H9 (cell line): Measurements from ENCODE around the gene GRID2. TPM values are rescaled to one million over a fixed set of nuclear protein-coding genes. Genes with fewer than 3 reads are reported as not detected.

ENCODE experiments used
- DNase-seq: peaks from one replicate; pipeline ENCODE4 v3.0.0-alpha.2; 2017
- H2AFZ ChIP-seq: one replicate; pipeline ENCODE4 v1.6.1; 2013; ENCODE audit warnings: mild to moderate bottlenecking, low read length, control low read depth, moderate library complexity
- H2AK5ac ChIP-seq: 2 replicates; pipeline ENCODE4 v1.6.1; 2013; ENCODE audit warnings: low read length, control low read depth, mixed read lengths; ENCODE audit not compliant: insufficient read length
- H2BK120ac ChIP-seq: one replicate; pipeline ENCODE4 v1.6.1; 2013; ENCODE audit warnings: low read depth, mild to moderate bottlenecking, low read length, control low read depth, inconsistent platforms; ENCODE audit not compliant: poor library complexity, severe bottlenecking
- H2BK12ac ChIP-seq: 2 replicates; pipeline ENCODE4 v1.6.1; 2013; ENCODE audit warnings: low read length, control low read depth, mixed read lengths, low read depth; ENCODE audit not compliant: insufficient read length
- H2BK15ac ChIP-seq: 2 replicates; pipeline ENCODE4 v1.6.1; 2013; ENCODE audit warnings: low read depth, low read length, control low read depth
- H2BK20ac ChIP-seq: one replicate; pipeline ENCODE4 v1.6.1; 2013; ENCODE audit warnings: low read depth, mild to moderate bottlenecking, low read length, control low read depth, inconsistent platforms; ENCODE audit not compliant: poor library complexity, severe bottlenecking
- H2BK5ac ChIP-seq: 2 replicates; pipeline ENCODE4 v1.6.1; 2013; ENCODE audit warnings: low read length, control low read depth, mixed read lengths; ENCODE audit not compliant: insufficient read length
- H3K14ac ChIP-seq: 2 replicates; pipeline ENCODE4 v1.6.1; 2013; ENCODE audit warnings: low read length, control low read depth; ENCODE audit not compliant: insufficient read depth
- H3K18ac ChIP-seq: 2 replicates; pipeline ENCODE4 v1.6.1; 2013; ENCODE audit warnings: low read depth, mild to moderate bottlenecking, mixed read lengths, low read length, control low read depth; ENCODE audit not compliant: insufficient read length
- H3K23ac ChIP-seq: 2 replicates; pipeline ENCODE4 v1.6.1; 2013; ENCODE audit warnings: low read length, control low read depth, mixed read lengths, low read depth; ENCODE audit not compliant: insufficient read length
- H3K23me2 ChIP-seq: 2 replicates; pipeline ENCODE4 v1.6.1; 2013; ENCODE audit warnings: low read depth, mild to moderate bottlenecking, mixed read lengths, low read length, control low read depth; ENCODE audit not compliant: insufficient read length, poor library complexity, severe bottlenecking
- H3K27ac ChIP-seq: 2 replicates; pipeline ENCODE4 v1.5.1; 2013; ENCODE audit warnings: low read length, control low read depth, mixed read lengths, low read depth; ENCODE audit not compliant: insufficient read length
- H3K27me3 ChIP-seq: 2 replicates; pipeline ENCODE4 v1.6.1; 2013; ENCODE audit warnings: low read length, control low read depth, inconsistent platforms; ENCODE audit not compliant: insufficient read depth
- H3K4ac ChIP-seq: 2 replicates; pipeline ENCODE4 v1.6.1; 2013; ENCODE audit warnings: low read depth, mild to moderate bottlenecking, control low read depth, inconsistent platforms, low read length, moderate library complexity
- H3K4me1 ChIP-seq: 2 replicates; pipeline ENCODE4 v1.6.1; 2013; ENCODE audit warnings: low read length, control low read depth, inconsistent platforms; ENCODE audit not compliant: insufficient read depth
- H3K4me2 ChIP-seq: 2 replicates; pipeline ENCODE4 v1.6.1; 2013; ENCODE audit warnings: low read length, control low read depth, mixed read lengths; ENCODE audit not compliant: insufficient read length, insufficient read depth
- H3K56ac ChIP-seq: 2 replicates; pipeline ENCODE4 v1.6.1; 2013; ENCODE audit warnings: low read depth, mild to moderate bottlenecking, mixed read lengths, low read length, control low read depth; ENCODE audit not compliant: insufficient read length
- H3K79me1 ChIP-seq: 2 replicates; pipeline ENCODE4 v1.6.1; 2013; ENCODE audit warnings: low read depth, mild to moderate bottlenecking, moderate library complexity, low read length, control low read depth, inconsistent platforms; ENCODE audit not compliant: insufficient read depth, poor library complexity, severe bottlenecking
- H3K79me2 ChIP-seq: 2 replicates; pipeline ENCODE4 v1.6.1; 2013; ENCODE audit warnings: low read length, control low read depth, inconsistent platforms; ENCODE audit not compliant: insufficient read depth
- H3K9ac ChIP-seq: 2 replicates; pipeline ENCODE4 v1.6.1; 2013; ENCODE audit warnings: low read length, control low read depth, mixed read lengths; ENCODE audit not compliant: insufficient read length; ENCODE audit errors: extremely low read depth
- H3K9me3 ChIP-seq: one replicate; pipeline ENCODE4 v1.6.1; 2013; ENCODE audit warnings: low read depth, low read length, inconsistent platforms; ENCODE audit not compliant: control insufficient read depth
- H3T11ph ChIP-seq: one replicate; pipeline ENCODE4 v1.6.1; 2013; ENCODE audit warnings: mild to moderate bottlenecking, low read length, control low read depth, inconsistent platforms
- H4K20me1 ChIP-seq: one replicate; pipeline ENCODE4 v1.6.1; 2013; ENCODE audit not compliant: control insufficient read depth, insufficient read length, insufficient read depth
- H4K5ac ChIP-seq: 2 replicates; pipeline ENCODE4 v1.6.1; 2013; ENCODE audit warnings: low read depth, mild to moderate bottlenecking, mixed read lengths, low read length, control low read depth; ENCODE audit not compliant: insufficient read length
- H4K8ac ChIP-seq: replicated peaks from 2 replicates; pipeline ENCODE4 v1.6.1; 2013; ENCODE audit warnings: low read length, control low read depth, mixed read lengths, low read depth; ENCODE audit not compliant: insufficient read length
- H4K91ac ChIP-seq: 2 replicates; pipeline ENCODE4 v1.6.1; 2013; ENCODE audit warnings: low read depth, mild to moderate bottlenecking, moderate library complexity, mixed read lengths, low read length, control low read depth; ENCODE audit not compliant: insufficient read length
- H3K27ac Mint-ChIP-seq, 3 experiments: 2 replicates in 2 of 3; 3 replicates in 1 of 3; pipeline ENCODE4 v1.8.0; 2020 to 2021; ENCODE audit warnings: mixed read lengths in 3 of 3, mild to moderate bottlenecking in 1 of 3, moderate library complexity in 1 of 3
- H3K27me3 Mint-ChIP-seq: 2 replicates; pipeline ENCODE4 v1.8.0; 2021; ENCODE audit warnings: low read depth, mild to moderate bottlenecking, moderate library complexity, mixed read lengths
- H3K36me3 Mint-ChIP-seq, 3 experiments: 2 replicates in 2 of 3; 3 replicates in 1 of 3; pipeline ENCODE4 v1.8.0; 2020 to 2021; ENCODE audit warnings: low read depth in 3 of 3, mixed read lengths in 3 of 3; ENCODE audit not compliant: insufficient read depth in 1 of 3
- H3K4me1 Mint-ChIP-seq, 2 experiments: 2 replicates each; pipeline ENCODE4 v1.8.0; 2020; ENCODE audit warnings: mixed read lengths in 2 of 2
- H3K4me3 Mint-ChIP-seq, 2 experiments: 2 replicates in 1 of 2; 3 replicates in 1 of 2; pipeline ENCODE4 v1.8.0; 2020 to 2021; ENCODE audit warnings: mild to moderate bottlenecking in 2 of 2, mixed read lengths in 2 of 2, moderate library complexity in 1 of 2
- H3K9me3 Mint-ChIP-seq, 2 experiments: 2 replicates in 1 of 2; 3 replicates in 1 of 2; pipeline ENCODE4 v1.8.0; 2020; ENCODE audit warnings: mild to moderate bottlenecking in 2 of 2, mixed read lengths in 2 of 2, moderate library complexity in 1 of 2
- CTCF ChIP-seq: fragments of 200-600 bp; sonication (generic); conservative IDR thresholded peaks from 3 replicates; pipeline ENCODE4 v1.8.0; 2021; ENCODE audit warnings: antibody characterized with exemption, mild to moderate bottlenecking
- WGBS: extraction: QIAGEN DNeasy Blood & Tissue Kit; methylation state at CpG from one replicate; pipeline ENCODE4 v1.1.7; 2013; ENCODE audit warnings: missing lambda C conversion rate, low lambda C conversion rate, mixed read lengths; ENCODE audit not compliant: insufficient read length; ENCODE audit errors: extremely low coverage; 5-methylcytosine and 5-hydroxymethylcytosine counted together
- total RNA-seq: library from RNA; stranded (reverse); gene quantifications from 2 replicates; pipeline ENCODE4 v1.2.1, GENCODE V29; 2021

GRID2 gene
- total RNA-seq, 1 experiment from 2014 or later, result 21.8 TPM

GRCh38 chr4:93693141-93693540, 1389.4 kb downstream of the GRID2 start:
- no peak overlapping the region for H2BK5ac ChIP-seq
- H3K79me2 ChIP-seq, result no peaks in the 10 kb centered on the region
- no peak overlapping the region for H3K4me2 ChIP-seq
- no CpG with 5 or more reads among the region's 3 CpGs for WGBS
- H4K5ac ChIP-seq, result no peak overlapping the region
- H2AK5ac ChIP-seq, result no peak overlapping the region
- Mint-ChIP-seq H3K27me3 (no peaks in the 10 kb centered on the region), H3K9me3 (no peaks in the 10 kb centered on the region), H3K27ac (no peak overlapping the region), H3K4me3 (no peak overlapping the region), H3K36me3 (no peaks in the 10 kb centered on the region), H3K4me1 (no peaks in the 10 kb centered on the region)
- no peak overlapping the region for H2BK15ac ChIP-seq
- no peaks in the 10 kb centered on the region for H3K23me2 ChIP-seq
- no peak overlapping the region for H2AFZ ChIP-seq
- H4K91ac ChIP-seq, result no peak overlapping the region
- no peak for DNase-seq
- TF ChIP-seq CTCF, result no peak
- no peak overlapping the region for H3K9ac ChIP-seq
- H3K27me3 ChIP-seq, result no peaks in the 10 kb centered on the region
- no peaks in the 10 kb centered on the region for H3K9me3 ChIP-seq
- no peak overlapping the region for H2BK120ac ChIP-seq
- no peak overlapping the region for H3K18ac ChIP-seq
- H3K56ac ChIP-seq, result no peak overlapping the region
- H3K14ac ChIP-seq, result no peak overlapping the region
- no peak overlapping the region for H3T11ph ChIP-seq
- no peak overlapping the region for H2BK20ac ChIP-seq
- no peak overlapping the region for H3K27ac ChIP-seq
- H4K8ac ChIP-seq, result no peak overlapping the region
- H3K4ac ChIP-seq, result no peak overlapping the region
- no peaks in the 10 kb centered on the region for H4K20me1 ChIP-seq
- H2BK12ac ChIP-seq, result no peak overlapping the region
- H3K4me1 ChIP-seq, result no peaks in the 10 kb centered on the region
- no peak overlapping the region for H3K23ac ChIP-seq
- H3K79me1 ChIP-seq, result no peaks in the 10 kb centered on the region
